Fibroblast of skin of left biceps (primary cell): Measurements from ENCODE around the gene DYRK1A.

Experiments
- DNase-seq, 2 experiments: peaks; one replicate each; pipeline ENCODE4 v3.0.0-alpha.2; 2013; ENCODE audit warnings: low read depth in 2 of 2

Gene DYRK1A

DNA sequence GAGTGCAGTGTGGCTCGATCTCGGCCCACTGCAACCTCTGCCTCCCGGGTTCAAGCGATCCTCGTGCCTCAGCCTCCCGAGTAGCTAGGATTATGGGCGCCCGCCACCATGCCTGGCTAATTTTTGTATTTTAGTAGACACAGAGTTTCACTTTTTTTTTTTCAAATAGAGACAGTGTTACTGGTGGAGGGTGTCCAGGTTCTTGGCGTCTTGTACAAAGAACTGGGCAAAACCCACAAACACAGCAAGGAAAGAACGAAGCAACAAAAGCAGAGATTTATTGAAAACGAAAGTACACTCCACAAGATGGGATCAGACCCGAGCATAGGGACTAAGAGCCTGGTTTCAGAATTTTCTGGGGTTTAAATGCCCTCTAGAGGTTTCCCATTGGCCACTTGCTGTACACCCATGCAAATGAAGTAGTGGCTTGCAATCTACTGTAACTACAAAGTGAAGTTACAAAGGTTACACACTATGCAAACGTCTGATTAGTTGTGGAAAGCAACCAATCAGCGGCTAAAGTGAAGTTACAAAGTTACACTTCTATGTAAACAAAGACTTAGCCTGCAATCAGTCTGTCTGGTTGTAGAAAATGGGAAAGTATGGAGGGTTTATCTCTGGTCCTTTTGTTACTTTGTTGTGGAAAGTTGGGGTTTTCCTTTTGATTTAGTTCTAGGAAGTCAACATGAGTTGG is 199.1 kb downstream of the DYRK1A start:
- DNase-seq: no peak

DNA sequence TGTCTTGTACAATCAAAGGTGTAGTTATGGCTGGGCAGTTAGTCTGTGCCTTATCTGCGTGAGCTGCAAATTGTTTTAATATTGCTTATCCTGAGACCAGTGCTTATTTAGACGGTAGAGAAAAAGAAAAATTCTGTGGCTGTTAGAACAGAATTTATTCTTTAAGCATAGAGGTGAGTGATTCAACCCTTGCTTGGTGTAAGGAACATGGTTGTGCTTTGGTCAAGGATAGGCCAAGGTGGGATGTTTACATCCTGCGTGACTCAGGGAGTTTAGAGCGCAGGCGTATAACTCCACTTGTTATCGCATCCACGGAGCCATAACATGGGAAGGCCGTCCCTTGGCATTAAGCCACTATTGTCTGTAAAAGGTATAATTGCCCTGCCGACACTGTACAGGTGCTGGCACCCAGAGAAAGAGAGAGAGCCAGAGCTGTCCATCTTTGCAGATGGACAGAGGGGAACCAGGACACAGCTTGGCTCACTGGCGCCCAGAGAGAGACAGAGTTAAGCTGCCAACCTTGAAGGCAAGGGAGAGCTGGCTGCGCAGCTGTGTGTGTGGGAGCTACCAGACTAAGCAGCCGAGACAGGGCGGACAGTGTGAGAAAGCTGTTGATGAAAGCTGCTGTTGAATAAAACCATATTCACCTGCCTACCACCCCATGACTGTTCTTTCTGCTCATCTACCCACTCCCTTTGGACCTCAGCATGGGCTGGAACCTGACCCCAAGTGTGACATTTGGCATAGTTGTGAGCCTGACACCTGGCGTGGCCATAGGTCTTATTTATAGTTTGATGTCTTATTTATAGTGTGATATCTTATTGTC is 200.4 kb downstream of the DYRK1A start:
- DNase-seq: no peak

DNA sequence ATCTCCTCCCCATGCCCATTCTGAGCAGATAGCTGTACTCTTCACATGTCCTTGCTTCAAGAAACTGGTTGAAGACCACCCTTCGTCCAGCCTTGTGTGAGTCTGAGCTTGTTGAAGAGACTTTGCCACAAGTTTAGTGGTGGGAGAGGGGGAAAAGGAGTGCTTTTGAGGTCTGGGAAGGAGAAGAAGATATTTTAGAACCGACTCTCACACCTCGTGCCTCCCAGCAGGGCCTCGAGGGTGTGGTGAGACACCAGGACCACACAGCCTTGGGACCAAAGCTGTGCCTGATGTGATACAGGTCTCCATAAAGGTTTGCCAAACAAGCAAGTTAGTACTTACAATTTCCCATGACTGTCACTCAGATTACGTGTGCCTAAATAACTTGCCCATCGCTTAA is 201.8 kb downstream of the DYRK1A start:
- no peak for DNase-seq

DNA sequence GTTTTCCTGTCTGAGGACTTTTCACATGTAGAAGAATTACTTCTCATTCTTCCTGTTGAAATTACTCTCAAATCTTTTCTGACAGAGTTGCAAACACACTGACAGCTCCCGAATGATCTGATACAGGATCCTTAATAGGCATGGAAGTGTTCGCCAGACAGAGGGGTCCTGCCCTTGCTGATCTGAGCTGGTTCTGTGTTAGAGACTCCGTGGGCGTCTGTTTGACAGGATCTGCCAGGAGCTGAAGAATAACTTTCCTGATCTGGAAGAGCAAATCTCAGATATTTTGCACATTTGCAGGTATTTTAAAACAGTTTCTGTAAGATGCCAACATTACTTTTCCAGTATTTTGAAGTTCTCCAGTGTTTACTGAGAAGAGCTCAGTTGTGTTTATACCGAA is 202.3 kb downstream of the DYRK1A start:
- DNase-seq: no peak

DNA sequence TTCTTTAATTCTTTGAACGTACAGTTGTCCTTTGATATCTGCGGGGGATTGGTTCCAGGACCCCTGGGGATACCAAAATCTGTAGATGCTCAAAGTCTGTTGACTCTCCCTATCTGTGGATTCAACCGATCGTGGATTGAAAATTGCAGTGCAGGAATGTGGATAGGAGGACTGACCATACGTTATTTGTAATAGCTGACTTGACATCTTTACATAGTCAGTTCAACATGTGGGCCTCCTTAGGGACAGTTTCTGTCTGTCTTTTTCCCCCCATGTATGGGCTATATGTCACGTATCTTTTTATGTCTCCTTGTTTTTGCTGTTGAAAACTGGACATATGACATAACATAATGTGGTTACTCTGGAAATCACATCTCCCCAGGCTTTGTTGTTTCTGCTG is 204.9 kb downstream of the DYRK1A start:
- no peak for DNase-seq

DNA sequence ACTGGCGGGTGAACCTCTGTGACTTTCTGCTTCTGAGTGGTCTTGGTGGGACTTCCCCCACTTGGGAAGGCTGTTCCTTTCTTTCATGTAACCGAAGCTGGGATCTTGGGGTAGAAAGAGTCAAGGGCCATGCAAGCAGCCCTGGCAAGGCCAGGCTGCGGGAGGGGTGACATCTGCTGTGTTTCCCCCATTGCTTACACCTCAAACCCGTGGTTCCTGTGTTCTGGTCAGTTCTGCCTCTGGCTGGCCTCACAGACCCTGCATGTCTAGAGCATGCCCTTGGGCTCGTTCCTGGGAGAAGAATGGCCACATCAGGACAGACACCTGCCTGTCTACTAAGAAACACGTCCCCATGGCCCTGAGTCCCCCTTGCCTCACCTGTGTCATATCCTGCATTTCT is 207.7 kb downstream of the DYRK1A start:
- no peak for DNase-seq

DNA sequence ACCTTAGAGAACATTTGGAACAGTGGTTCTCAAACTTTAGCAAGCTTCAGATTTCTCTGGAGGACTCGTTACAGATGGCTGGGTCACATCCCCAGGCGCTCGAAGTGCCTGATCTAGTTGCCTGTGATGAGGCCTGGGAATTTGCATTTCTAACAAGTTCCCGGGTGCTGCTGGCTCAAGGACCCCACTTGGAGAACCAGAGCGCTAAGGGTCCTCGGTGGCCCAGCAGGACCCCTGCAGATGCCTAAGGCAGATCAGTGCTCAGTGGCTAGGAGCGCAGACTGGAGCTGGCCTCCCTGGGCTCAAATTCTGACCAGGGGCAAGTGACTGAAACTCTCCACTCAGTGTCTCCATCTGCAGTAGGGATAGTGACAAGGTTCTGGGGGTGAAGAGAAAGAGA is 208.2 kb downstream of the DYRK1A start:
- DNase-seq: no peak

DNA sequence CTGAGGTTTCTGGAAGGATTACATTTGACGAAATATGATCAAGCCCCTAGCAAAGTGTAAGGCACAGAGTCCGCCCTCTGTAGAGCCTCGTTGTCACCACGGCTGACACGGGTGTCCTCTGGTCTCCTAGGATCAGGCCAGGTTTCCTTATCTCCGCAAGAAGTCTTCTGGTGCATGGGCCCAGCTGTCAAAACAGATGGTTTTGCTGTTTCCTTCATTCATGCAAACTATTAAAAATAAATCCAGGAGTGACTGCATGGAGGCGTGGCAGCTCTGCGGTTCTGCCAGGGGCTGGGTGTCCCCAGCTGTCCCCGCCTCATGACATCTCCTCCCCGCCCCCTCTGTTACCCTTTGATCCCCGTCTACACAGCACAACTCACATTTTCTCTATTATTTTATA is 209.0 kb downstream of the DYRK1A start:
- no peak for DNase-seq
